ENCODE data around the gene SHC2. TPM values are rescaled to one million over a fixed set of nuclear protein-coding genes. Genes with fewer than 3 reads are reported as not detected.
"Not testable (repeated sequence)": the region's sequence is repeated elsewhere in the genome, so short reads cannot be mapped to it uniquely, and the experiment has no call there.

Gene SHC2
- total RNA-seq, 3 donors from 2014 or later: 0.16 to 0.33 (median 0.26) TPM

- H3K4me3 Mint-ChIP-seq: no peak overlapping the region
- peaks cover 14% of the 10 kb centered on the region for H3K4me1 Mint-ChIP-seq (ENCODE audit: low read depth)
- peaks cover 1% of the 10 kb centered on the region for H3K36me3 Mint-ChIP-seq (ENCODE audit: insufficient read depth)
Measured at GRCh38 chr19:383922-384798, 76.7 kb downstream of the SHC2 start.

GRCh38 chr19:383040-383439, 77.8 kb downstream of the SHC2 start:
- Mint-ChIP-seq H3K9me3 (peaks cover 4% of the 10 kb centered on the region), H3K4me1 (ENCODE audit: low read depth) (peaks cover 14% of the 10 kb centered on the region), H3K4me3 (no peak overlapping the region), H3K27me3 (ENCODE audit: low read depth) (peaks cover 41% of the 10 kb centered on the region), H3K36me3 (ENCODE audit: insufficient read depth) (peaks cover 1% of the 10 kb centered on the region)
- no peak for ATAC-seq
- DNase-seq: no peak

More at GRCh38 chr19:383922-384798, 76.7 kb downstream of the SHC2 start:
- no peak for ATAC-seq
- H3K9me3 Mint-ChIP-seq: peaks cover 4% of the 10 kb centered on the region
- H3K27me3 Mint-ChIP-seq (ENCODE audit: low read depth): peaks cover 46% of the 10 kb centered on the region
- DNase-seq: no peak

- ATAC-seq: peak; percentile 88 to 99
- not testable (repeated sequence) for H3K36me3 Mint-ChIP-seq (ENCODE audit: insufficient read depth); H3K9me3 Mint-ChIP-seq; DNase-seq
- H3K4me3 Mint-ChIP-seq: peak overlapping the region; percentile 37
- H3K27me3 Mint-ChIP-seq (ENCODE audit: low read depth): peaks cover 41% of the 10 kb centered on the region
- peaks cover 14% of the 10 kb centered on the region for H3K4me1 Mint-ChIP-seq (ENCODE audit: low read depth)
Measured at GRCh38 chr19:382578-382977, 78.3 kb downstream of the SHC2 start.

- H3K4me3 Mint-ChIP-seq; DNase-seq; ATAC-seq; H3K9me3 Mint-ChIP-seq; H3K36me3 Mint-ChIP-seq (ENCODE audit: insufficient read depth): not testable (repeated sequence)
- Mint-ChIP-seq H3K27me3 (ENCODE audit: low read depth) (peaks cover 39% of the 10 kb centered on the region), H3K4me1 (ENCODE audit: low read depth) (peaks cover 14% of the 10 kb centered on the region)
Measured at GRCh38 chr19:381901-382300, 78.9 kb downstream of the SHC2 start.

GRCh38 chr19:380618-381219, 80.1 kb downstream of the SHC2 start:
- Mint-ChIP-seq H3K27me3 (ENCODE audit: low read depth) (peaks cover 32% of the 10 kb centered on the region), H3K4me1 (ENCODE audit: low read depth) (peaks cover 14% of the 10 kb centered on the region)
- DNase-seq; H3K9me3 Mint-ChIP-seq; H3K4me3 Mint-ChIP-seq; H3K36me3 Mint-ChIP-seq (ENCODE audit: insufficient read depth); ATAC-seq: not testable (repeated sequence)

GRCh38 chr19:379796-380195, 81.0 kb downstream of the SHC2 start:
- peaks cover 14% of the 10 kb centered on the region for H3K4me1 Mint-ChIP-seq (ENCODE audit: low read depth)
- ATAC-seq (no peak), DNase-seq (no peak)
- peaks cover 4% of the 10 kb centered on the region for H3K9me3 Mint-ChIP-seq
- no peak overlapping the region for H3K4me3 Mint-ChIP-seq
- peaks cover 1% of the 10 kb centered on the region for H3K36me3 Mint-ChIP-seq (ENCODE audit: insufficient read depth)
- peaks cover 25% of the 10 kb centered on the region for H3K27me3 Mint-ChIP-seq (ENCODE audit: low read depth)

GRCh38 chr19:378706-379105, 82.1 kb downstream of the SHC2 start:
- Mint-ChIP-seq H3K36me3 (ENCODE audit: insufficient read depth) (peaks cover 1% of the 10 kb centered on the region), H3K27me3 (ENCODE audit: low read depth) (peaks cover 18% of the 10 kb centered on the region), H3K9me3 (peaks cover 4% of the 10 kb centered on the region), H3K4me3 (no peak overlapping the region), H3K4me1 (ENCODE audit: low read depth) (peaks cover 14% of the 10 kb centered on the region)
- DNase-seq (no peak), ATAC-seq (no peak)

- H3K4me3 Mint-ChIP-seq: no peak overlapping the region
- peaks cover 1% of the 10 kb centered on the region for H3K36me3 Mint-ChIP-seq (ENCODE audit: insufficient read depth)
- no peak for DNase-seq
- H3K4me1 Mint-ChIP-seq (ENCODE audit: low read depth): peaks cover 7% of the 10 kb centered on the region
- H3K9me3 Mint-ChIP-seq: peaks cover 4% of the 10 kb centered on the region
- H3K27me3 Mint-ChIP-seq (ENCODE audit: low read depth): peaks cover 16% of the 10 kb centered on the region
- ATAC-seq: no peak
Measured at GRCh38 chr19:377801-378581, 82.8 kb downstream of the SHC2 start.

GRCh38 chr19:376111-376470, 84.7 kb downstream of the SHC2 start:
- no peak overlapping the region for H3K4me3 Mint-ChIP-seq
- H3K36me3 Mint-ChIP-seq (ENCODE audit: insufficient read depth): no peaks in the 10 kb centered on the region
- H3K27me3 Mint-ChIP-seq (ENCODE audit: low read depth): peaks cover 32% of the 10 kb centered on the region
- no peaks in the 10 kb centered on the region for H3K4me1 Mint-ChIP-seq (ENCODE audit: low read depth)
- DNase-seq (no peak), ATAC-seq (no peak)
- H3K9me3 Mint-ChIP-seq: no peaks in the 10 kb centered on the region

- Mint-ChIP-seq H3K4me1 (ENCODE audit: low read depth) (no peaks in the 10 kb centered on the region), H3K27me3 (ENCODE audit: low read depth) (peaks cover 34% of the 10 kb centered on the region), H3K9me3 (no peaks in the 10 kb centered on the region), H3K4me3 (no peak overlapping the region), H3K36me3 (ENCODE audit: insufficient read depth) (no peaks in the 10 kb centered on the region)
- ATAC-seq (no peak), DNase-seq (no peak)
Measured at GRCh38 chr19:375395-376110, 85.3 kb downstream of the SHC2 start.

GRCh38 chr19:374886-375235, 86.0 kb downstream of the SHC2 start:
- peaks cover 33% of the 10 kb centered on the region for H3K27me3 Mint-ChIP-seq (ENCODE audit: low read depth)
- H3K36me3 Mint-ChIP-seq (ENCODE audit: insufficient read depth): no peaks in the 10 kb centered on the region
- H3K4me1 Mint-ChIP-seq (ENCODE audit: low read depth): no peaks in the 10 kb centered on the region
- ATAC-seq (no peak), DNase-seq (no peak)
- H3K9me3 Mint-ChIP-seq: no peaks in the 10 kb centered on the region
- no peak overlapping the region for H3K4me3 Mint-ChIP-seq

GRCh38 chr19:374183-374885, 86.5 kb downstream of the SHC2 start:
- no peaks in the 10 kb centered on the region for H3K9me3 Mint-ChIP-seq
- peaks cover 38% of the 10 kb centered on the region for H3K27me3 Mint-ChIP-seq (ENCODE audit: low read depth)
- no peak for ATAC-seq
- H3K36me3 Mint-ChIP-seq (ENCODE audit: insufficient read depth): no peaks in the 10 kb centered on the region
- H3K4me1 Mint-ChIP-seq (ENCODE audit: low read depth): no peaks in the 10 kb centered on the region
- no peak for DNase-seq
- no peak overlapping the region for H3K4me3 Mint-ChIP-seq

- ATAC-seq (no peak), DNase-seq (no peak)
- H3K4me1 Mint-ChIP-seq (ENCODE audit: low read depth): no peaks in the 10 kb centered on the region
- no peaks in the 10 kb centered on the region for H3K36me3 Mint-ChIP-seq (ENCODE audit: insufficient read depth)
- peaks cover 45% of the 10 kb centered on the region for H3K27me3 Mint-ChIP-seq (ENCODE audit: low read depth)
- H3K9me3 Mint-ChIP-seq: no peaks in the 10 kb centered on the region
- H3K4me3 Mint-ChIP-seq: no peak overlapping the region
Measured at GRCh38 chr19:373391-374182, 87.2 kb downstream of the SHC2 start.
